Measurements from ENCODE around the gene MBTD1. TPM values are rescaled to one million over a fixed set of nuclear protein-coding genes. Genes with fewer than 3 reads are reported as not detected.

The MBTD1 gene
- total RNA-seq, 1 donor from 2014 or later, result 32.9 TPM

- TF ChIP-seq CTCF (conservative IDR thresholded peaks at IDR 0.05), result no peak
- no peak for DNase-seq (ENCODE audit: low read depth, low spot score)
- no peaks in the 10 kb centered on the region for H3K4me1 Mint-ChIP-seq
- no peak overlapping the region for H3K4me3 Mint-ChIP-seq
- no peak overlapping the region for H3K27ac Mint-ChIP-seq (ENCODE audit: unreplicated experiment)
- no peaks in the 10 kb centered on the region for H3K9me3 Mint-ChIP-seq
- no peaks in the 10 kb centered on the region for H3K27me3 Mint-ChIP-seq (ENCODE audit: low read depth)
- no peaks in the 10 kb centered on the region for H3K36me3 Mint-ChIP-seq (ENCODE audit: low read depth)
These were observed 131.8 kb downstream of the MBTD1 start for GRCh38 chr17:51128076-51128475.

Other genes starting within 250 kb of the MBTD1 start
- gene SPAG9, start 139.2 kb downstream of the MBTD1 start, total RNA-seq, result 116 and 136 TPM in 2 replicates
- 322 and 332 TPM in 2 replicates for gene NME1, start 106.5 kb downstream of the MBTD1 start, total RNA-seq
- gene NME2, start 93.6 kb downstream of the MBTD1 start, total RNA-seq, result 541 and 545 TPM in 2 replicates
- gene UTP18, start 497 bp upstream of the MBTD1 start, total RNA-seq, result 52.4 and 59.6 TPM in 2 replicates